GM20000 (cell line): ENCODE data around the gene TRIM2.
A peak's percentile ranks its signal among the peaks of the same experiment; 100 is the strongest.

ENCODE experiments used
- DNase-seq: peaks from one replicate; pipeline ENCODE4 v3.0.0; 2012; ENCODE audit warnings: low spot score
- TF ChIP-seq, protein P1 (sequence below): IDR thresholded peaks from 2 replicates; pipeline ENCODE4 v1.5.1; 2012; ENCODE audit warnings: mild to moderate bottlenecking, control low read depth; ENCODE audit errors: extremely low read depth, missing control alignments

TRIM2 gene

DNA sequence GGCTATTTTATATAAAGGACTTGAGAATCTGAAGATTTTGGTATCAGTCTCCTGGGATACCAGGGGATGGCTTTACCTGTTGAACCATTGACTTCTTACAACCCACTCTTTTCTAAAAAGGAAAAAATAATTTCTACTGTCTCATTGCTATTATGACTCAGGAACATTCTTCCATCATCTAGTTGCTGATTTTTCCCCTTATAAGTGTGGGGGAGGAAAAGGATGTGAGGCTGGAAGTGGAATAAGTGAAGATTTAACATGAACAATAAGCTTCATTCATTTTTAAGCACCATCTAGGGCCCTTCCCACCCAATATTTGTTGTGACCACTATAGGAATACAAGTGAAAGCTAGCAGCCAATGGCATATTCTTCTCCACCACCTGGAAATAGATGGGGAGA, 129.6 kb downstream of the TRIM2 start:
- no peak for DNase-seq
- TF ChIP-seq, protein P1, sequence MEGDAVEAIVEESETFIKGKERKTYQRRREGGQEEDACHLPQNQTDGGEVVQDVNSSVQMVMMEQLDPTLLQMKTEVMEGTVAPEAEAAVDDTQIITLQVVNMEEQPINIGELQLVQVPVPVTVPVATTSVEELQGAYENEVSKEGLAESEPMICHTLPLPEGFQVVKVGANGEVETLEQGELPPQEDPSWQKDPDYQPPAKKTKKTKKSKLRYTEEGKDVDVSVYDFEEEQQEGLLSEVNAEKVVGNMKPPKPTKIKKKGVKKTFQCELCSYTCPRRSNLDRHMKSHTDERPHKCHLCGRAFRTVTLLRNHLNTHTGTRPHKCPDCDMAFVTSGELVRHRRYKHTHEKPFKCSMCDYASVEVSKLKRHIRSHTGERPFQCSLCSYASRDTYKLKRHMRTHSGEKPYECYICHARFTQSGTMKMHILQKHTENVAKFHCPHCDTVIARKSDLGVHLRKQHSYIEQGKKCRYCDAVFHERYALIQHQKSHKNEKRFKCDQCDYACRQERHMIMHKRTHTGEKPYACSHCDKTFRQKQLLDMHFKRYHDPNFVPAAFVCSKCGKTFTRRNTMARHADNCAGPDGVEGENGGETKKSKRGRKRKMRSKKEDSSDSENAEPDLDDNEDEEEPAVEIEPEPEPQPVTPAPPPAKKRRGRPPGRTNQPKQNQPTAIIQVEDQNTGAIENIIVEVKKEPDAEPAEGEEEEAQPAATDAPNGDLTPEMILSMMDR, result no peak

DNA sequence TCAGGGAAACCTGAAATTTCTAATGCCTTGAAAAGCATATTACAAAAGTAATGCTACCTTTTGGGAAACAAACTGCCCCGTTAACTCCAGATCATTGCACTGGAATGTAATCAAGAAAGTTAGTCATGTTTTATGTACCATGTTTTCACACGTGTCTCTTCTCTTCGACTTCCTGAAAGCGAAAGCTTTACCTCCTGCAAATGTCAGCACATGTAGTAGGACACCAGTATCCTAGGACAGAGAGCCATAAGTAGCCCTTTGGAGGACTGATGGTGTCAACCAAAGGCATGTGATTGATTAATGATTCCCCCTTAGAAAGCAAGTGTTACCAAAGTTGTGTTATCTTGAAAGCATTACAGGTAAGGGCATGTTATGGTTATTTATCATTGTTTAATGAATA, 131.4 kb downstream of the TRIM2 start:
- DNase-seq, result no peak
- TF ChIP-seq, protein P1, result no peak

DNA sequence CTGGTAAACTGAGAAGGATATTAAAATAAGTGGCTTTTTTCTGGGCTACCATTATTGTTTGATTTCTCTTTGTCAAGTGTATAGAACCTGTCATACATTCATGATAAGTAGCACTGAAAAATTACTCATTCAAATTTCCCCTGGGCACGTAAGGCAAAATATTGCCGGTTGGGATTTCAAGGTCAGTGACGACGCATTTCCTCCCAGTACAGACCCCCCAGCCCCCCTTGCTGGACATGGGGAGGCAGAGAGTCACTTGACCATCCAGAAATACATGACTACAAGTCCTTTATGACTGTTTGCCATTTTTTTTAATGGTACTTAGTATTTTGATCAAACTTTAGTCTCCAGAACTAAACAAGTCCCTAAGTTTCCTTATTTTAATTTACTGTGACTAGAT, 133.4 kb downstream of the TRIM2 start:
- no peak for DNase-seq
- TF ChIP-seq, protein P1, result no peak

DNA sequence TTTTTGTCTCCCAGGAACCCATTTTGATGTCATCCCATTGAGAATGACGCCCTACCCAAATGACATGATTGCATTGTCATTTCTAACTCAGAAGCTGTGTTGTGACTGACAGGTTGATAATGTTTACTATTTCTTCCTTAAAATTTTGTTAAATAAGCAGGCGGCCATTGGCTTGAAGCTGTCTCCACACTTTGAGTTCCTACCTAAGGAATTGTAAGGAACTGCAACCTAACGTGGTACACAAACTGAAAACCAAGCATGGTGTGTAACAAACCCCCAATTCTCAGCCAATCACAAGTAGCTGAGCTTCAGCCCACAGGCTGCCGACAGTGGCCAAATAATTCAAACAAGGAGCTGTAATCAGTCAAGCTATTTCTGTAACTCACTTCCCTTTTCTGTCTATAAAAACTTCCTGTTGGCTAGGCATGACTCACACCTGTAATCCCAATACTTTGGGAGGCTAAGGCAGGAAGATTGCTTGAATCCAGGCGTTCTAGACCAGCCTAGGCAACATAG, 137.4 kb downstream of the TRIM2 start:
- no peak for DNase-seq

DNA sequence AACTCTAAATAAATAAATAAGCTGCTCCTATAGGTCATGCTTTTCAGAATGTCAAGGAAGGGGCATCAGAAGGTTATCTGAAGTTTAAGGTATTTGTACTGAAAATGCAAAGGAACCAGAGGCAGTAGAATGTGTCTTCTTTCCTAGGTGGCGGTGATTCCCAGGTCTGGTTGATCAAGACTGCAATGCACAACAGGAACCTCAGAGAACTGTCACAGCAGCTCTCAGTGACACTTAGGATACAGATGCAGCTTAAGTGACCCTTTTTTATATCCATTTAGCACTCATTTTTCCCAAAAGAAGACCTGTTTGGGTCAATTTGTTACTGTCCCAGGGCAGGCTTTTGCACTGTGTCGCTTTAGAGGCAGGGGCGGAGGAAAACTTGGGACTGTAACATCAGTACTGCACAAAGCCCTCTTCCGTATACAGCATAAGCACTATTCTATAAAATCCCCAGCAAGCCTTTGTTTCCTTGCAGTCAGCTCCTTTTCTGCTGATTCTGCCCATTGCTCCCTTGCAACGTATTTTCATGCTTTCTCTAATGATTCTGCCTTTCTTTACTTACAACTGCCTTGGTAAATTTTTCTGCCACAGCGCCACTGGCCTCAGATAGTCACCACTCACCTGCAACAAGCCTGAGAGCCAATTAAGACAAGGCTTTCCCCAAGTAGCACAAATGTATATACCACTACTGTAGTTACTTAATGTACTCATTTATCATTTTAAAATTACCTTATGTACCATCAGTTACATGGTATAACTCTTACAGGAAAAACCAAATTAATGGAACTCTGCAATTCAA, 138.7 kb downstream of the TRIM2 start:
- TF ChIP-seq, protein P1, result no peak
- DNase-seq, result no peak

More for the DNA sequence above, 137.4 kb downstream of the TRIM2 start:
- TF ChIP-seq, protein P1, result no peak

DNA sequence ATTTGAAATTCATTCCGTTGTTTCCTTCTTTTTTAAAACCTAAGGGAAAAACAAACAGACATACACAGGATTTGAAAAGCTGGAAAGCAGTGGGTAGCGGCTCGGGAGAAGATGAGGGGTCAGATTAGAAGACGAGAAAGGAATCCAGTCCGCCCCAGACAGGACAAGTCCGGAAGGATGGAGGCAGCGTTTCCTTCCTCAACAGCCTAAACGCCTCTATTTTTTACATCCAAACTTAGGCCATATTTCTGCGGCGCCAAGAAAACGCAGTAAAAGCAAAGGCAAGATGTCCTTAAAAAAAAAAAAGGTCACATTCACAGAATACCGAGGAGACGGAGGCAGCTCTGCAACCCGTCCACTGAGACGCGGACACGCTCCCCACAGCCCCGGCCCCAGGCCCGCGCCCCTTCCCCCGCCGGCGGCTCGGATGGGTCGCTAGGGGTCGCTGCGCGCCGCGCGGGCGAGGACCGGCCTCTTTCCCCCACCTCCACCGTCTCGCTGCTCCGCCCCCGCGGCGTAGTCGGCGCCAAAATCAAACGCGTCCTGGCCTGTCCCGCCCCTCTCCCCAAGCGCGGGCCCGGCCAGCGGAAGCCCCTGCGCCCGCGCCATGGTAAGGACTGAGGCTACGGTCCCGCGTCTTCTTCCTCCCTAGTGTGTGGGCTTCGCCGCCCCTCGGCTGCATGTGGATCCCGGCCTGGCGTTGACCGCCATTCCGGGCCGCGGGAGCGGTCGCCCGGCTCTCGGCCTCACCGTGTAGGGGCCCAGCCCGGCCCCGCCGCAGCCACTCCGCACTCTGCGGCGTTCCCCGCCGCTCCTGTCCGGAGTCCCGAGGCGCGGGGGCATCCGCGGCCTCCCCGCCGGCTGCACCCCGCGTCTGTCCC, 140.1 kb downstream of the TRIM2 start, which contains the start of gene MND1:
TSS of gene MND1 (plus strand) at position 558 of the 881 bp plus-strand sequence. CDS start at position 608, 50 bp downstream.
- TF ChIP-seq, protein P1, result peak; percentile 64
- DNase-seq, result peak; percentile 95
